Mucosa of descending colon (tissue), 3 donors: ENCODE results near the gene SCG3. TPM values are rescaled to one million over a fixed set of nuclear protein-coding genes. Genes with fewer than 3 reads are reported as not detected.

ENCODE experiments used
- ATAC-seq: fragments of 200-7000 bp; cut with Tn5 transposase; one replicate; pipeline ENCODE4 v1.9.1; 2020; ENCODE audit warnings: mild to moderate bottlenecking, moderate library complexity
- DNase-seq, 3 donors: peaks; one replicate each; pipeline ENCODE4 v3.0.0-alpha.2; 2020
- H3K36me3 ChIP-seq: fragments of 200-600 bp; one replicate; pipeline ENCODE4 v1.8.0; 2021; ENCODE audit warnings: low read depth, mild to moderate bottlenecking
- H3K4me1 ChIP-seq: fragments of 200-600 bp; one replicate; pipeline ENCODE4 v1.8.0; 2021; ENCODE audit warnings: low read depth, mild to moderate bottlenecking
- H3K4me3 ChIP-seq: fragments of 200-600 bp; one replicate; pipeline ENCODE4 v1.8.0; 2021; ENCODE audit warnings: mild to moderate bottlenecking
- H3K9me3 ChIP-seq: fragments of 200-600 bp; one replicate; pipeline ENCODE4 v1.8.0; 2021; ENCODE audit warnings: mild to moderate bottlenecking
- CTCF ChIP-seq: fragments of 200-600 bp; IDR thresholded peaks from one replicate; pipeline ENCODE4 v1.8.0; 2022; ENCODE audit warnings: antibody characterized with exemption, mild to moderate bottlenecking
- intact Hi-C, 2 donors: fragments of 100-400 bp; cut with DNase I in 1 of 2; cut with micrococcal nuclease in 1 of 2; formaldehyde crosslinking; loops; one replicate each; pipeline versions ENCODE4 v1.11.0 to v1.11.1; 2022; cut with DNase I, micrococcal nuclease
- total RNA-seq, 3 donors: library from RNA; stranded (reverse); fragmentation: NEBNext Ultra II Directional in 2 of 3; extraction: Animal tissue kit (Norgen Biotek cat#: 25700) in 2 of 3; gene quantifications; one replicate each; pipeline versions ENCODE4 v1.2.1 to v1.2.4, GENCODE V29; 2021 to 2023
- donor health status: DM: no; HTN: no; CAD: no; lungs with moderate emphysema.
- donor health status: DM: no; HTN: no; CAD: no.
- donor health status: DM: no; HTN: yes; CAD: no.

SCG3 gene
- total RNA-seq, 3 donors from 2014 or later = 0.78 to 3.3 (median 0.89) TPM

- Histone ChIP-seq H3K36me3 (no peaks in the 10 kb centered on the region), H3K9me3 (no peaks in the 10 kb centered on the region), H3K4me1 (no peaks in the 10 kb centered on the region), H3K4me3 (no peak overlapping the region)
- DNase-seq (peak in 1 of 3 donors; percentile 35), ATAC-seq (peak; percentile 64)
- intact Hi-C loops = no loop called here
- TF ChIP-seq CTCF = no peak
Measured at GRCh38 chr15:51726302-51727073, 45.2 kb downstream of the SCG3 start.

- H3K4me3 ChIP-seq = no peak overlapping the region
- H3K4me1 ChIP-seq = peaks cover 5% of the 10 kb centered on the region
- peak; percentile 13 for ATAC-seq
- intact Hi-C loops = no loop called here
- H3K36me3 ChIP-seq = no peaks in the 10 kb centered on the region
- TF ChIP-seq CTCF = no peak
- no peak for DNase-seq
- H3K9me3 ChIP-seq = no peaks in the 10 kb centered on the region
Measured at GRCh38 chr15:51727141-51727897, 46.0 kb downstream of the SCG3 start.

GRCh38 chr15:51731549-51732267, 50.4 kb downstream of the SCG3 start:
- no peak for TF ChIP-seq CTCF
- Histone ChIP-seq H3K9me3 (no peaks in the 10 kb centered on the region), H3K4me3 (no peak overlapping the region), H3K4me1 (peaks cover 15% of the 10 kb centered on the region), H3K36me3 (no peaks in the 10 kb centered on the region)
- intact Hi-C loops = no loop called here
- ATAC-seq (peak; percentile 89), DNase-seq (peak in 2 of 3 donors; percentile 37 to 55)

DNA sequence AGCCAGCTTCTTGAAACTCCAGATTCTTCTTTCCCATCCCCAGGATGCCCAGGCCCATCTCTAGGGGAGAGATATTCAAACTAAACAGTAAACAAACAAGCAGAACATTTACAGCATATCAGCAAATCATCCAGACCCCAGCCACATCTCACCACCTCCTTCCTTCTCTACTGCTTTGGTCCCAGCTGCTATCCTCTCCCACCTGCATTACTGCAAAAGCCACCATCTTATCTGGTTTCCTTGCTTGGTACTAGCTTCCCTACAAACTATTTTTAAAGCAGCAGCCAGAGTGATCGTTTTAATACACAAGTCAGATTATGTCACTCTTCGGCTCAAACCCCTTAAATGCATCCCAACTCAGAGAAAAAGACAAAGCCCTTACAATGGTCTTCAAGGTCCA, 51.3 kb downstream of the SCG3 start:
- no peak for DNase-seq
- H3K4me3 ChIP-seq = no peak overlapping the region
- H3K36me3 ChIP-seq = no peaks in the 10 kb centered on the region
- H3K9me3 ChIP-seq = no peaks in the 10 kb centered on the region
- TF ChIP-seq CTCF = no peak
- ATAC-seq = no peak
- peaks cover 15% of the 10 kb centered on the region for H3K4me1 ChIP-seq
- intact Hi-C loops = no loop called here

DNA sequence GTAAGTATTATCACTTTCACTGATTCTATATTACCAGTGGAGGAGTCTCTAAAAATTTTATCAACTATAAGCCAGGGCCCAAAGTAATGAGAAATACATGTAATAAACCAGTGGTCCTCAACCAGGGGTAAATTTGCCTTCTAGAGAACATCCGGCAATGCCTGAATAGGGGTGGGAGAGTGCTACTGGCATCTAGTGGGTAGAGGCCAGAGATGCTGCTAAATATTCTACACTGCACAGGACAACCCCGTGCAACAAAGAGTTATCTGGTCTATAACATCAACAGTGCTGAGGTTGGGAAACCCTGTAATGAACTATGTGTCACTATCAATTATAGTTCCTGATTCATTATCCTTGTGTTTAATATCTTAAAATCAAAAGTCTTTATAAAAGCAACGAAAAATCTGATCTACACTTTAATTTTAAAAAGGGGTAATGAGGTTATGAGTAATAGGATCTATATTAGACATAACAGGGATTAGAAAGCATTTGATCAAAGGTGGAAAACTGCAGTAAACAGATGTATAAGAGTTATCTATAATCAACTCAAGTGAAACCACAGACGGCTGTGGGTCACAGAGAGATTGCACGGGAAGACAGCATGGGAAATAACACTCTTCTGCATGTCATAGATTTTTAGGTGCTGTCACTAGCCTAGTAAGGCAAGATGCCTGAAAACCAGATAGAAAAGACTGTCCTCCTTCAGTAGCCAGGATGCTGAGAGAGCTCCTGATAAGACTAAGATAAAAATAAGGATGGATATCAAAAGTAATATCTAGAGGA, 54.1 kb downstream of the SCG3 start:
- H3K4me3 ChIP-seq = no peak overlapping the region
- DNase-seq = no peak
- no peaks in the 10 kb centered on the region for H3K9me3 ChIP-seq
- H3K4me1 ChIP-seq = peaks cover 15% of the 10 kb centered on the region
- intact Hi-C loops = no loop called here
- no peaks in the 10 kb centered on the region for H3K36me3 ChIP-seq
- ATAC-seq = no peak
- TF ChIP-seq CTCF = no peak
